ENCODE data around the gene STOML1. TPM values are rescaled to one million over a fixed set of nuclear protein-coding genes. Genes with fewer than 3 reads are reported as not detected.
A peak's percentile ranks its signal among the peaks of the same experiment; 100 is the strongest.
"Not testable (repeated sequence)": the region's sequence is repeated elsewhere in the genome, so short reads cannot be mapped to it uniquely, and the experiment has no call there.

STOML1 gene
- total RNA-seq, 1 donor from 2014 or later, result 13.1 TPM

GRCh38 chr15:73965094-73965757 lies 26.9 kb downstream of the STOML1 start:
- no peak for DNase-seq (ENCODE audit: low read depth in 2 of 2)

GRCh38 chr15:73964736-73965093 lies 27.4 kb downstream of the STOML1 start:
- peak; percentile 76 to 84 for DNase-seq (ENCODE audit: low read depth in 2 of 2)

GRCh38 chr15:73962433-73962832 lies 29.7 kb downstream of the STOML1 start:
- DNase-seq (ENCODE audit: low read depth in 2 of 2), result no peak

GRCh38 chr15:73960472-73961070 lies 31.5 kb downstream of the STOML1 start:
- not testable (repeated sequence) for DNase-seq (ENCODE audit: low read depth in 2 of 2)

- no peak for DNase-seq (ENCODE audit: low read depth in 2 of 2)
Measured at GRCh38 chr15:73959801-73960200, 32.3 kb downstream of the STOML1 start.

- DNase-seq (ENCODE audit: low read depth in 2 of 2), result peak in 1 of 2 donors; percentile 58
Measured at GRCh38 chr15:73959012-73959581, 33.0 kb downstream of the STOML1 start.

- no peak for DNase-seq (ENCODE audit: low read depth in 2 of 2)
Measured at GRCh38 chr15:73957785-73958184, 34.3 kb downstream of the STOML1 start.

- DNase-seq (ENCODE audit: low read depth in 2 of 2), result no peak
Measured at GRCh38 chr15:73957276-73957675, 34.8 kb downstream of the STOML1 start.

- DNase-seq (ENCODE audit: low read depth in 2 of 2), result peak; percentile 69 to 93
Measured at GRCh38 chr15:73956743-73957135, 35.4 kb downstream of the STOML1 start.

GRCh38 chr15:73955861-73956742 lies 36.0 kb downstream of the STOML1 start:
- no peak for DNase-seq (ENCODE audit: low read depth in 2 of 2)

- no peak for DNase-seq (ENCODE audit: low read depth in 2 of 2)
Measured at GRCh38 chr15:73955326-73955725, 36.8 kb downstream of the STOML1 start.

- no peak for DNase-seq (ENCODE audit: low read depth in 2 of 2)
Measured at GRCh38 chr15:73954188-73955145, 37.6 kb downstream of the STOML1 start.

GRCh38 chr15:73952913-73953750 lies 39.0 kb downstream of the STOML1 start:
- no peak for DNase-seq (ENCODE audit: low read depth in 2 of 2)

GRCh38 chr15:73952171-73952912 lies 39.8 kb downstream of the STOML1 start:
- no peak for DNase-seq (ENCODE audit: low read depth in 2 of 2)

- DNase-seq (ENCODE audit: low read depth in 2 of 2), result no peak
Measured at GRCh38 chr15:73951601-73952000, 40.5 kb downstream of the STOML1 start.

- DNase-seq (ENCODE audit: low read depth in 2 of 2), result peak; percentile 83 to 98
Measured at GRCh38 chr15:73950831-73951561, 41.1 kb downstream of the STOML1 start.

GRCh38 chr15:73950479-73950830 lies 41.6 kb downstream of the STOML1 start:
- no peak for DNase-seq (ENCODE audit: low read depth in 2 of 2)

- no peak for DNase-seq (ENCODE audit: low read depth in 2 of 2)
Measured at GRCh38 chr15:73949496-73949895, 42.6 kb downstream of the STOML1 start.

- DNase-seq (ENCODE audit: low read depth in 2 of 2), result no peak
Measured at GRCh38 chr15:73948982-73949381, 43.1 kb downstream of the STOML1 start.
